Effector memory CD4-positive, alpha-beta T cell (primary cell): ENCODE results near the gene FRRS1.

Experiments used
- DNase-seq, 3 donors: peaks; one replicate each; pipeline ENCODE4 v3.0.0-alpha.2; 2020
- H3K27ac ChIP-seq: 2 replicates; pipeline ENCODE4 v1.7.0; 2013; ENCODE audit warnings: mild to moderate bottlenecking, low read length, moderate library complexity; ENCODE audit not compliant: insufficient read depth, poor library complexity, severe bottlenecking
- H3K27me3 ChIP-seq: replicated peaks from 2 replicates; pipeline ENCODE4 v1.7.0; 2013; ENCODE audit warnings: mild to moderate bottlenecking, low read length; ENCODE audit not compliant: insufficient read depth, control insufficient read depth, poor library complexity, severe bottlenecking
- H3K36me3 ChIP-seq: 2 replicates; pipeline ENCODE4 v1.7.0; 2013; ENCODE audit warnings: mild to moderate bottlenecking, low read length, moderate library complexity; ENCODE audit not compliant: control insufficient read depth, insufficient read depth
- H3K4me1 ChIP-seq: 2 replicates; pipeline ENCODE4 v1.7.0; 2013; ENCODE audit warnings: low read length, mild to moderate bottlenecking; ENCODE audit not compliant: control insufficient read depth, insufficient read depth, poor library complexity, severe bottlenecking
- H3K4me3 ChIP-seq: 2 replicates; pipeline ENCODE4 v1.7.0; 2013; ENCODE audit warnings: low read length, low read depth, mild to moderate bottlenecking; ENCODE audit not compliant: insufficient read depth, poor library complexity, severe bottlenecking
- H3K9me3 ChIP-seq: 2 replicates; pipeline ENCODE4 v1.7.0; 2013; ENCODE audit warnings: mild to moderate bottlenecking, low read length, moderate library complexity; ENCODE audit not compliant: control insufficient read depth

Gene FRRS1

DNA sequence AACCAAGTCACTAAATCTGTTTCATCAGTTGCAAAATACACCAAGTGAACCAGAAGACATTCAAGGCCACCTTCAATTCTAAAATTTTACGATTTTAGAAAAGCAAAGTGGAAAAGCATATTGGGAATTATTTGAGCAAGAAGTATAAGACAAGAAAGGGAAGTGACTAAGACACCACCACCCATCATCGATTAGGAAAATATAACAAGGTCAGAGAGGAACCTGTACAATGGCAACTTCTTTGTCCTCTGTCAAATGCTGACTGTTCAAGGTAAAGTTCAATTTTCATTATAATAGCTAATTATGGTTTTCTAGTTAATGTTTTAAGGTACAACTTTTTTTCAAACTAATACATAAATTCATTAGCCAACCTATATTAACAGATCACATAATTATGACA lies 10.8 kb downstream of the FRRS1 start:
- no peak for DNase-seq
- Histone ChIP-seq H3K4me1 (no peaks in the 10 kb centered on the region), H3K27ac (no peak overlapping the region), H3K36me3 (no peaks in the 10 kb centered on the region), H3K4me3 (no peak overlapping the region), H3K27me3 (no peaks in the 10 kb centered on the region), H3K9me3 (no peaks in the 10 kb centered on the region)

GRCh38 chr1:99754697-99755096 lies 11.7 kb downstream of the FRRS1 start:
- no peak overlapping the region for H3K27ac ChIP-seq
- H3K27me3 ChIP-seq: no peaks in the 10 kb centered on the region
- no peaks in the 10 kb centered on the region for H3K36me3 ChIP-seq
- H3K4me3 ChIP-seq: no peak overlapping the region
- no peak for DNase-seq
- H3K4me1 ChIP-seq: peaks cover 3% of the 10 kb centered on the region
- H3K9me3 ChIP-seq: no peaks in the 10 kb centered on the region

DNA sequence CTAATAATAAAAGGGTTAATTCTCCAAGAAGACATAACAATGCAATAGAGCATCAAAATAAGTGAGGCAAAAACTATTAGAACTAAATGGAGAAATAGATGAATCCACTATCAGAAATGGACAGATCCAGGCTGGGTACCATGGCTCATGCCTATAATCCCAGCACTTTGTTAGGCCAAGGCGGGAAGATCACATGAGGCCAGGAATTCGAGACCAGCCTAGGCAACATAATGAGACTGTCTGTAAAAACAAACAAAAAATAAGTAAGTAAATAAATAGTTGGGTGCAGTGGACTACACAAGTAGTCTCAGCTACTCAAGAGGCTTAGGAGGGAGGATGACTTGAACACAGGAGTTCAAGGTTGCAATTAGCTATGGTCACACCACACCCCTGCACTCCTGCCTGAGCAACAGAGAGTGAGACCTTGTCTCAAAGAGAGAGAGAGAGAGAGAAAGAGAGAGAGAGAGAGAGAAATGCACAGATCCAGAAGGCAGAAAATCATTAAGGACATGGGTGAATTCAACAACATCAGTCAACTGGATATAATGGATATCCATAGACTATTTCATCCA lies 12.3 kb downstream of the FRRS1 start:
- Histone ChIP-seq H3K27me3 (no peaks in the 10 kb centered on the region), H3K4me3 (no peak overlapping the region), H3K4me1 (peaks cover 3% of the 10 kb centered on the region), H3K9me3 (no peaks in the 10 kb centered on the region), H3K36me3 (no peaks in the 10 kb centered on the region), H3K27ac (no peak overlapping the region)
- no peak for DNase-seq

GRCh38 chr1:99751877-99752504 lies 14.4 kb downstream of the FRRS1 start:
- H3K4me3 ChIP-seq: no peak overlapping the region
- peaks cover 3% of the 10 kb centered on the region for H3K4me1 ChIP-seq
- no peaks in the 10 kb centered on the region for H3K9me3 ChIP-seq
- H3K27ac ChIP-seq: no peak overlapping the region
- no peak for DNase-seq
- no peaks in the 10 kb centered on the region for H3K27me3 ChIP-seq
- no peaks in the 10 kb centered on the region for H3K36me3 ChIP-seq

DNA sequence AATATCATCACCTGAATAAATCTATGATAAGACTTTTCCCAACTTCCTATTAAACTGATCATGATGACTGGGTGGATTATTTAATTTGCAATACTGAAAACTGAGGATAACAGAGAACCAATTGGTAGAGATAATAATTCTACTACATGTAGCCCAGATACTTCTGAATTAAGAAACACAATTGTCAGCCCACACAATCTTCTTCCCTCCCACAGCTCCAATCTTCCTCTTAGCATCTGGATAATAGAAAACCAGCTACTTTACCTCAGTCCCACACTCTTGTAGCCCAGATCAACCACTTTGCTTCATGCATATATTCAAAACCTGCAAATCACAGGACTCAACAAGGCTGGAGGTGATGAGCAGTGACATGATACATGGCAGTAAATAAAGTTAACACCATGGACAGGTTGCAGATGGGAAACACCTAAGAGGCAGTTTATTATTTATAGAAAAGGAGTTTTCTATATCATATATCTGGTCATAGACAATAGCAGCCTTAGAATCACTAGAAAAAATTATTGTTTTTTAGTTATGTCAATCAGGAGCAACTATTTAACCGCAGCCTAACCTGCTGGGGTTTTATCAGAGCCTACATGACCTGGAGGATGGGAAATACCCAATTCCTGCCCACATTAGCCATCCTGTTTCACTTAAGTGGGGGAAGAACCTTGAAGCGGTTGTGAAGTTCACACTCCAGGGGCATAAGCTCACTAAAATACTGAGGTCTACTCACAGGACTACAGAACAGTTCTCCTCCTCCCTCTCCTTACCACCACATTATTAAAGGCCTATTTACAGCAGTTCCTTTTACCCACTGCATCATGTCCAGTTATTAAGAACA lies 16.7 kb downstream of the FRRS1 start:
- no peak overlapping the region for H3K4me3 ChIP-seq
- peaks cover 3% of the 10 kb centered on the region for H3K4me1 ChIP-seq
- H3K36me3 ChIP-seq: no peaks in the 10 kb centered on the region
- H3K27ac ChIP-seq: no peak overlapping the region
- no peak for DNase-seq
- no peaks in the 10 kb centered on the region for H3K27me3 ChIP-seq
- H3K9me3 ChIP-seq: no peaks in the 10 kb centered on the region

DNA sequence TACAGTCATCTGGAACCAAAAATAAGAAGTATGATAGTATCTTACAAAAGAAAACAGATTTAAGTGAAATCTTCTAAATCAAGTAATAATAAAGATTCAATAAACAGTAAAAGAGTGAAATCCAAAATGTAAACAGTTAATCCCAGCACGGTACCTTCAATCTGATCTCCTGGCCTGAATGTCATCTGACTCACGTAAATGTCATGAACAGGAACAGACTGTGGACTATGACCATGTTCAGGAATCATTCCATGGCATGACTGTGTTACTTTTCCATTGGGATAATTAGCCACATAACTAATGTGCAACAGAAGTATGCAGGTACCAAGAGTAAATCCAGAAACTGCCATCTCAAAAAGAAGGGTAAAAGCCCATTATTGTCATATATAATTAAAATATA lies 18.0 kb downstream of the FRRS1 start:
- DNase-seq: no peak
- Histone ChIP-seq H3K9me3 (no peaks in the 10 kb centered on the region), H3K36me3 (no peaks in the 10 kb centered on the region), H3K27me3 (no peaks in the 10 kb centered on the region), H3K4me1 (peaks cover 3% of the 10 kb centered on the region), H3K27ac (no peak overlapping the region), H3K4me3 (no peak overlapping the region)

- Histone ChIP-seq H3K4me1 (peaks cover 3% of the 10 kb centered on the region), H3K4me3 (no peak overlapping the region), H3K27me3 (no peaks in the 10 kb centered on the region), H3K36me3 (no peaks in the 10 kb centered on the region), H3K9me3 (no peaks in the 10 kb centered on the region), H3K27ac (no peak overlapping the region)
- DNase-seq: no peak
Observed at GRCh38 chr1:99745684-99746083, 20.8 kb downstream of the FRRS1 start.

DNA sequence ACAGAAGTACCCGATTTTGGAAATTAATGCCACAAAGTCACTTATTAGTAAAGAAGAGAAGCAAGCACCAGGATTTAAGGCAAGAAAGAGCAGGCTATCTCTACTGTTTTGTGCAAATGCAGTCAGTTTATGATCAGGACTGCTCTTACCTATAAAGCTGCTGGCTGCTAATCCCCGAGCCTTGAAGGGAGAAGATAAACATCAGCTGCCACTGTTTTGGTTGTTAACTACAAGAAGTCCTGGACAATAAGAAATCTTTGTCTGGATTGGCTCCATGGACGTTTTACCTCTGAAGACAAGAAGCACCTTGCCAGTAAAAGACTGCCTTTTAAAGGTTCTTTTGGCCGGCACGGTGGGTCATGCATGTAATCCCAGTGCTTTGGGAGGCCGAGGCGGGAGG lies 21.4 kb downstream of the FRRS1 start:
- Histone ChIP-seq H3K9me3 (no peaks in the 10 kb centered on the region), H3K27ac (no peak overlapping the region), H3K4me1 (peaks cover 2% of the 10 kb centered on the region), H3K36me3 (no peaks in the 10 kb centered on the region), H3K4me3 (no peak overlapping the region), H3K27me3 (no peaks in the 10 kb centered on the region)
- no peak for DNase-seq

- no peaks in the 10 kb centered on the region for H3K27me3 ChIP-seq
- H3K4me3 ChIP-seq: no peak overlapping the region
- no peaks in the 10 kb centered on the region for H3K4me1 ChIP-seq
- no peaks in the 10 kb centered on the region for H3K9me3 ChIP-seq
- no peak for DNase-seq
- no peaks in the 10 kb centered on the region for H3K36me3 ChIP-seq
- no peak overlapping the region for H3K27ac ChIP-seq
Observed at GRCh38 chr1:99740141-99740540, 26.3 kb downstream of the FRRS1 start.

GRCh38 chr1:99738858-99739465 lies 27.5 kb downstream of the FRRS1 start:
- H3K27me3 ChIP-seq: no peaks in the 10 kb centered on the region
- H3K4me3 ChIP-seq: no peak overlapping the region
- no peak overlapping the region for H3K27ac ChIP-seq
- H3K36me3 ChIP-seq: no peaks in the 10 kb centered on the region
- H3K9me3 ChIP-seq: no peaks in the 10 kb centered on the region
- no peaks in the 10 kb centered on the region for H3K4me1 ChIP-seq
- no peak for DNase-seq
